Heart right ventricle (tissue), 16 donors: Measurements from ENCODE around the gene PCGF1. TPM values are rescaled to one million over a fixed set of nuclear protein-coding genes. Genes with fewer than 3 reads are reported as not detected.
"Not testable (repeated sequence)": the region's sequence is repeated elsewhere in the genome, so short reads cannot be mapped to it uniquely, and the experiment has no call there.

Experiments
- ATAC-seq, 8 donors: fragments of 200-7000 bp; cut with Tn5 transposase; one replicate each; pipeline ENCODE4 v1.9.1; 2020; ENCODE audit warnings: mild to moderate bottlenecking in 8 of 8, moderate library complexity in 8 of 8, moderate number of reproducible peaks in 1 of 8
- DNase-seq, 2 donors: peaks; one replicate each; pipeline ENCODE4 v3.0.0-alpha.2; 2020
- H3K27ac ChIP-seq, 10 donors: fragments of 200-600 bp; sonication (generic) in 2 of 10; one replicate each; pipeline versions ENCODE4 v1.5.0 to v1.8.0; 2020 to 2022; ENCODE audit warnings: mild to moderate bottlenecking in 3 of 10
- H3K27me3 ChIP-seq, 7 donors: fragments of 200-600 bp; one replicate each; pipeline ENCODE4 v1.8.0; 2021 to 2022; ENCODE audit warnings: mild to moderate bottlenecking in 2 of 7
- H3K36me3 ChIP-seq, 9 donors: fragments of 200-600 bp; sonication (generic) in 1 of 9; one replicate each; pipeline versions ENCODE4 v1.5.0 to v1.8.0; 2020 to 2022; ENCODE audit warnings: mild to moderate bottlenecking in 2 of 9
- H3K4me1 ChIP-seq, 9 donors: fragments of 200-600 bp; sonication (generic) in 1 of 9; one replicate each; pipeline versions ENCODE4 v1.5.0 to v1.8.0; 2020 to 2022; ENCODE audit warnings: mild to moderate bottlenecking in 4 of 9
- H3K4me3 ChIP-seq, 10 donors: fragments of 200-600 bp; sonication (generic) in 2 of 10; one replicate each; pipeline versions ENCODE4 v1.5.0 to v1.8.0; 2020 to 2022; ENCODE audit warnings: mild to moderate bottlenecking in 7 of 10, moderate library complexity in 2 of 10
- H3K9me3 ChIP-seq, 11 donors: fragments of 200-600 bp in 10 of 11; sonication (generic) in 2 of 11; one replicate each; pipeline versions ENCODE4 v1.5.0 to v1.8.0; 2013 to 2022; ENCODE audit warnings: mild to moderate bottlenecking in 2 of 11, control low read depth in 1 of 11, moderate library complexity in 1 of 11
- CTCF ChIP-seq, 9 donors: fragments of 200-600 bp; sonication (generic) in 2 of 9; IDR thresholded peaks; one replicate each; pipeline versions ENCODE4 v1.5.0 to v1.8.0; 2021 to 2022; ENCODE audit warnings: antibody characterized with exemption in 9 of 9, mild to moderate bottlenecking in 5 of 9, moderate library complexity in 1 of 9
- WGBS, 2 donors: extraction: QIAGEN DNeasy Blood & Tissue Kit; methylation state at CpG; one replicate each; pipeline ENCODE4 v1.1.7; 2013; ENCODE audit warnings: inconsistent platforms in 1 of 2; 5-methylcytosine and 5-hydroxymethylcytosine counted together
- intact Hi-C, 10 donors: fragments of 100-400 bp; cut with DNase I; formaldehyde crosslinking; loops; one replicate each; pipeline versions ENCODE4 v1.11.1 to v1.14.2; 2022
- polyA plus RNA-seq, 2 donors: library from polyadenylated mRNA; stranded (reverse); fragments of 200-250 nt; gene quantifications; one replicate each; pipeline ENCODE4 v1.2.3, GENCODE V29; 2013
- total RNA-seq, 10 donors: library from RNA; stranded (reverse); fragmentation: NEBNext Ultra II Directional in 3 of 10; extraction: Animal tissue kit (Norgen Biotek cat#: 25700) in 3 of 10; gene quantifications; one replicate each; pipeline versions ENCODE4 v1.2.1 to v1.2.4, GENCODE V29; 2021 to 2023
- donor health status: Arrhythmogenic right ventricular cardiomyopathy.
- donor health status: ischemic (EF 13 %, LVEDD 7.1; RV severe dilation, severe dysfunction).
- donor health status: healthy with polysubstance abuse.
- donor health status: DM: no; HTN: yes; CAD: no.
- donor health status: DM: no; HTN: no; CAD: no.
- donor health status: ischemic (EF 25% LVEDD 6.9; RV normal size, moderate dysfunction).
- donor health status: ischemic (EF 25% LVEDD 5.7; RV mildly dilated, moderate dysfunction).
- donor health status: healthy.
- donor health status: DM: yes; HTN: yes; CAD: no.
- donor health status: Ischemic cardiomyopathy.
- donor health status: ischemic (EF 35%, LVEDD 5.7; RV mildly dilated, moderate dysfunction).
- donor health status: nonischemic (EF 11% LVEDD 7.7; RV severe dilation, severe dysfunction).
- donor health status: DM: yes; HTN: yes; CAD: no.
- donor health status: PGD.
- donor health status: ischemic (EF 29% LVEDD 5.4; RV normal size, mild dysfunction).
- donor health status: nonischemic (EF 23%, LVEDD 6.1; RV moderate dilation, normal function).

Gene PCGF1
- total and polyA plus RNA-seq, 12 donors = 10.7 to 27.7 (median 16.0) TPM

DNA sequence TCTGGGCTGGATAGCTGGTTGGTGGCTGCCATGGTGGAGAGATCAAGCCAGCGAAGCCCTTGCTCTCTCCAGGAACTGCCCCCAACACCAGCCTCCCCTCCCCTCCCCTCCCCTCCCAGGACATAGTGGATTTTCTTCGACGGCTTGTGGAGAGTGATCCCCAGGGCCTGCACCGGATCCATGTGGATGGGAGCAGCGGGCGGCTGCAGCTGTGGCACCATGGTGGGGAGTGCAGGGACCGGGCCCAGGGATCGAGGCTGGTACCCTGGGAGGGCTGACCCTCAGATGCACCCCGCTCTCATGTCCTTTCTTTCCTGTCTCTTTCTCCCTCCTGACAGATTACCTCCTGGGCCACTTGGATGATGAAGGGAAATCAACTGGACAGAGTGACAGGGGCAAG lies 17.6 kb downstream of the PCGF1 start:
- intact Hi-C loops = loop anchor here in 1 of 10 donors (5.0 kb wide), 1 partner anchor 97 kb away; no protein-coding TSS in a partner anchor
- WGBS, 2 donors = 92% methylated on average over 9 of the region's 9 CpGs

DNA sequence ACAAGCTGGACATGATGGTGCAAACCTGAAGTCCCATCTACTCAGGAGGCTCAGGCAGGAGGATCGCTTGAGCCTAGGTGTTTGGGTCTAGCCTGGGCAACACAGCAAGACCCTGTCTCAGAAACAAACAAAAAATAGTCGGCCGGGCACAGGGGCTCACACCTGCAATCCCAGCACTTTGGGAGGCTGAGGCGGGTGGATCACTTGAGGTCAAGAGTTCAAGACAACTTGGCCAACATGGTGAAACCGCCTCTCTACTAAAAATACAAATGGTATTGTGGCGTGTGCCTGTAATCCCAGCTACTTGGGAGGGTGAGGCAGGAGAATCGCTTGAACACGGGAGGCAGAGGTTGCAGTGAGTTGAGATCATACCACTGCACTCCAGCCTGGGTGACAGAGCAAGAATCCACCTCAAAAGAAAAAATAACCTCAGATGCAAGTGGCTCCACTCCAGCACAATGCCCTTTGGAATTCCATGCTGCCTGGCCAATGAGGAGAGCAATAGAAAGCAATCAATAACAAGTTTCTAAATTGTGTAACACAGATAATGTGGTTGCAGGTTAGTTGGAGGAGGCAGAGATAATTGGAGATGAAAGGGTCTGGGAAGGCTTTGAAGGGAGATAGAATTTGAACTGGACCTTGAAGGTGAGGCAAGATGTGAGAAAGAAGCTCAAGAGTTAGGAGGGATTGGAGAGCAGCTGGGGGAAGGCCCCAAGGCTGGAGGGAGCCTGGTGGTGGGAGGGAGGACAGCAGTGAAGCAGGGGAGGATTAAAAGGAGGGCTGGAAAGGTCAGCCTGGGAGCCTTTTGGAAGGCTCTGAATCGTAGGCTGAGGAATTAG lies 18.6 kb downstream of the PCGF1 start:
- ATAC-seq = no peak
- Histone ChIP-seq H3K27me3 (no peaks in the 10 kb centered on the region), H3K9me3 (no peaks in the 10 kb centered on the region), H3K4me1 (peaks cover 0 to 7% (median 6%) of the 10 kb centered on the region in 9 donors), H3K36me3 (peaks cover 0 to 91% (median 33%) of the 10 kb centered on the region in 9 donors), H3K27ac (no peak overlapping the region), H3K4me3 (no peak overlapping the region)
- intact Hi-C loops = loop anchor here in 1 of 10 donors (5.0 kb wide), 1 partner anchor 98 kb away; no protein-coding TSS in a partner anchor
- TF ChIP-seq CTCF (IDR thresholded peaks at IDR 0.05) = no peak
- DNase-seq = no peak
- 93 to 94% methylated on average over 9 of the region's 9 CpGs for WGBS, 2 donors

More for the DNA sequence above, 17.6 kb downstream of the PCGF1 start:
- TF ChIP-seq CTCF (IDR thresholded peaks at IDR 0.05) = no peak
- Histone ChIP-seq H3K9me3 (no peaks in the 10 kb centered on the region), H3K27ac (no peak overlapping the region), H3K4me1 (no peaks in the 10 kb centered on the region), H3K4me3 (no peak overlapping the region), H3K27me3 (no peaks in the 10 kb centered on the region), H3K36me3 (peaks cover 0 to 97% (median 33%) of the 10 kb centered on the region in 9 donors)
- ATAC-seq (no peak), DNase-seq (no peak)

DNA sequence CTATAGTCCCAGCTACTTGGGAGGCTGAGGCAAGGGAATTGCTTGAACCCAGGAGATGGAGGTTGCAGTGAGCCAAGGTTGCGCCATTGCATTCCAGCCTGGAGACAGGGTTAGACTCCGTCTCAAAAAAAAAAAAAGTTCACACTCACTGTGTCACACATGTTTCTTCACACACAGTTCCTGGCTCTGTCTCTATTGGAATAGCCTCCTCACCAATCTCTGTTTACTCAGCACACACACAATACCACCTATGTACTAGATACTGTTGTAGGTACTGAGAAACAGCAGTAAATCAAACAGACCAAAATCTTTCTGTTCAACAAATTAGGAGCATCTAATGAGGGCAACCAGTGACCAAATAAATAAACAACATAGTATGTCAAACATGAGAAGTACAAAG lies 21.4 kb downstream of the PCGF1 start:
- DNase-seq (no peak), ATAC-seq (no peak)
- intact Hi-C loops = loop anchor here in 1 of 10 donors (5.0 kb wide), 1 partner anchor 101 kb away; no protein-coding TSS in a partner anchor
- no peaks in the 10 kb centered on the region for H3K9me3 ChIP-seq
- no peak for TF ChIP-seq CTCF (IDR thresholded peaks at IDR 0.05)
- no peaks in the 10 kb centered on the region for H3K27me3 ChIP-seq
- no peak overlapping the region for H3K27ac ChIP-seq
- peaks cover 0 to 64% (median 13%) of the 10 kb centered on the region in 9 donors for H3K36me3 ChIP-seq
- 98 to 100% methylated on average over 2 of the region's 2 CpGs for WGBS, 2 donors
- H3K4me1 ChIP-seq = peaks cover 6 to 25% (median 20%) of the 10 kb centered on the region in 9 donors
- H3K4me3 ChIP-seq = no peak overlapping the region

DNA sequence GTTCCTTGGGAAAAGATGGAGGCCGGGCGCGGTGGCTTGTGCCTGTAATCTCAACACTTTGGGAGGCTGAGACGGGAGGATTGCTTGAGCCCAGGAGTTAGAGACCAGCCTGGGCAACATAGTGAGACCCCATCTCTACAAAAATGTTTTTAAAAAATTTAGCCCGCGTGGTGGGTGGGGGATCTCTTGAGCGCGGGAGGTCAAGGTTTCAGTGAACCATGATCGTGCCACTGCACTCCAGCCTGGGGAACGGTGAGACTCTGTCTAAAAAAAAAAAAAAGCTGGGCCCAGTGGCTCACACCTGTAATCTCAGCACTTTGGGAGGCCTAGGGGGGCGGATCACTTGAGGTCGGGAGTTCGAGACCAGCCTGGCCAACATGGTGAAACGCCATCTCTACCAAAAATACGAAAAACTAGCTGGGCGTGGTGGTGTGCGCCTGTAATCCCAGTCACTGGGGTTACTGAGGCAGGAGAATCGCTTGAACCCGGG lies 23.8 kb downstream of the PCGF1 start:
- peaks cover 10 to 40% (median 29%) of the 10 kb centered on the region in 9 donors for H3K4me1 ChIP-seq
- peaks cover 0 to 64% (median 3%) of the 10 kb centered on the region in 9 donors for H3K36me3 ChIP-seq
- peak overlapping the region in 7 of 10 donors; percentile 87 to 94 (median 92) for H3K27ac ChIP-seq
- intact Hi-C loops = loop anchor here in 9 of 10 donors (1.0 to 5.0 kb wide), 10 partner anchors 23 to 104 kb away; partner anchors contain the start of genes AUP1 (in 4 of the 9), HTRA2 (in 4 of the 9), PCGF1 (in 2 of the 9) and DQX1 (in 1 of the 9)
- not testable (repeated sequence) for H3K9me3 ChIP-seq, H3K27me3 ChIP-seq, DNase-seq, ATAC-seq
- H3K4me3 ChIP-seq = peak overlapping the region; percentile 74 to 97 (median 88)
- WGBS, 2 donors = 76 to 78% methylated on average over 19 of the region's 19 CpGs
